Stimulated activated CD8-positive, alpha-beta memory T cell treated with anti-CD3 and anti-CD28 coated beads, Interleukin-15, amount 100 ng/mL, for 24 hours (primary cell): ENCODE measurements around the gene PUSL1.
A peak's percentile ranks its signal among the peaks of the same experiment; 100 is the strongest.

Experiments
- DNase-seq: peaks from one replicate; pipeline ENCODE4 v3.0.0-alpha.2; 2020; ENCODE audit warnings: low read depth

Gene PUSL1

GRCh38 chr1:1340791-1341548, 32.6 kb downstream of the PUSL1 start:
- DNase-seq = no peak

GRCh38 chr1:1341549-1342021, 33.2 kb downstream of the PUSL1 start:
- DNase-seq = no peak

- no peak for DNase-seq
Observed at GRCh38 chr1:1342061-1342562, 33.7 kb downstream of the PUSL1 start.

- no peak for DNase-seq
Observed at GRCh38 chr1:1342584-1343115, 34.3 kb downstream of the PUSL1 start.

GRCh38 chr1:1343811-1344421, 35.5 kb downstream of the PUSL1 start:
- no peak for DNase-seq

- DNase-seq = no peak
Observed at GRCh38 chr1:1344655-1345361, 36.4 kb downstream of the PUSL1 start.

GRCh38 chr1:1345384-1345783, 37.0 kb downstream of the PUSL1 start:
- DNase-seq = no peak

- DNase-seq = no peak
Observed at GRCh38 chr1:1345860-1346500, 37.6 kb downstream of the PUSL1 start.

- DNase-seq = no peak
Observed at GRCh38 chr1:1346501-1346890, 38.1 kb downstream of the PUSL1 start.

GRCh38 chr1:1347026-1347595, 38.7 kb downstream of the PUSL1 start:
- DNase-seq = no peak

GRCh38 chr1:1347663-1348419, 39.4 kb downstream of the PUSL1 start:
- DNase-seq = no peak

GRCh38 chr1:1348420-1349255, 40.2 kb downstream of the PUSL1 start:
- DNase-seq = no peak

GRCh38 chr1:1349256-1350012, 41.0 kb downstream of the PUSL1 start, which contains the start of gene DVL1:
TSS of gene DVL1 (minus strand) at chr1:1349418. CDS start at chr1:1349065, 353 bp downstream.
- DNase-seq = peak; percentile 66

- no peak for DNase-seq
Observed at GRCh38 chr1:1351511-1352427, 43.4 kb downstream of the PUSL1 start.

- no peak for DNase-seq
Observed at GRCh38 chr1:1352786-1353388, 44.5 kb downstream of the PUSL1 start.

GRCh38 chr1:1353389-1354151, 45.2 kb downstream of the PUSL1 start:
- DNase-seq = no peak
